GM12801 (cell line): ENCODE results near the gene USP12.

Experiments used
- CTCF ChIP-seq: IDR thresholded peaks from one replicate; pipeline ENCODE4 v1.5.1; 2011; ENCODE audit warnings: control low read depth; ENCODE audit not compliant: insufficient read length; ENCODE audit errors: extremely low read depth

USP12 gene

GRCh38 chr13:27177852-27178251 lies 6.2 kb upstream of the USP12 start:
- no peak for TF ChIP-seq CTCF

GRCh38 chr13:27176470-27177410 lies 5.1 kb upstream of the USP12 start:
- no peak for TF ChIP-seq CTCF

- no peak for TF ChIP-seq CTCF
Observed at GRCh38 chr13:27174766-27175455, 3.3 kb upstream of the USP12 start.

GRCh38 chr13:27172495-27172842 lies 858 bp upstream of the USP12 start:
- TF ChIP-seq CTCF: no peak

GRCh38 chr13:27171827-27172494 lies 350 bp upstream of the USP12 start:
- no peak for TF ChIP-seq CTCF

GRCh38 chr13:27170516-27171243 lies 931 bp downstream of the USP12 start:
- no peak for TF ChIP-seq CTCF

- no peak for TF ChIP-seq CTCF
Observed at GRCh38 chr13:27170221-27170515, 1.4 kb downstream of the USP12 start.
